HG03097 (cell line): Measurements from ENCODE around the gene TRPC6.

Experiments
- ATAC-seq: cut with Tn5 transposase; IDR thresholded peaks from one replicate; pipeline ENCODE4 v1.9.1; 2021; ENCODE audit not compliant: unreplicated experiment, low FRiP score

Gene TRPC6

DNA sequence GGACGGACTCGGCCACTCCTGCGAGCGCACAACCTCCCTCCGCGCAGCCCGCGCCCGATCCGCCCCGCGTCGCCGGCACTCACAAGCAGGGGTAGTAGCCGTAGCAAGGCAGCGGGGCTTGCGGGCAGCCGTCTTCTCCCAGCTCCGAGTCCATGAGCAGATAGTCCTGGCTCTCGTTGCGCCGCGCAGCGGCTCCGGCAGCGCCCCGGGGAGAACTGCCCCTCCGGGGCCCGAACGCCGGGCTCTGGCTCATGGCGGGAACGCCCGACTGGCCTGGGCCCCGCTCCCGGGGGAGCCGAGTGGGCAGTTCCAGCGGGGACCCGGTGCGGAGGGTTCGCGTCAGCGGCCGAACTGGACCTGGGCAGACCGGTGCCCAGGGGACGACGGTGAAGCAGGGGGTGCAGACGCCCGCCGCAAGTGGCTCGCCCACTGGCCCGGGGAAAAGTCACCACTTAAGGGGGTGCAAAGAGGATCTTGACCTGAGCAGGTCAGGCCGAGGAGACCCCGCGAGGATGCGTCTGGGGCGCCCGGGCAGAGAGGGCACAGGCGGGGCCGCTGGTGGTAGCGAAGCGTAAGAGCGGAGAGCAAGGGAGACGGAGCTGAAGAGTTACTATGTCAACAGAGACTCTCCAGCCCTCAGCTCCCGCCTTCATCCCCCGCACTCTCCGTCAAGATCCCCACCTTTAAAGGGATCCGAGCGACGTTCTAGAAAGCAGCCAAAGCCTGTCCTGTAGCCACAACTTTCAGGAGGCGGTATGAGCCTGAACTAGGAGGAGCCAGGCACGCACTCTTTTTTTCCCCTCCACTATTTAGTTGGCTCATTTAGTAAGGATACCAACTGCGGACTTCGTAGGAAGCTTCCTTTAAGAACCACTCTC lies at the start of gene TRPC6:
Gene TRPC6 (minus strand): TSS at position 757 of the 878 bp plus-strand sequence. CDS start 504 bp downstream, at position 253.
- ATAC-seq, result no peak

DNA sequence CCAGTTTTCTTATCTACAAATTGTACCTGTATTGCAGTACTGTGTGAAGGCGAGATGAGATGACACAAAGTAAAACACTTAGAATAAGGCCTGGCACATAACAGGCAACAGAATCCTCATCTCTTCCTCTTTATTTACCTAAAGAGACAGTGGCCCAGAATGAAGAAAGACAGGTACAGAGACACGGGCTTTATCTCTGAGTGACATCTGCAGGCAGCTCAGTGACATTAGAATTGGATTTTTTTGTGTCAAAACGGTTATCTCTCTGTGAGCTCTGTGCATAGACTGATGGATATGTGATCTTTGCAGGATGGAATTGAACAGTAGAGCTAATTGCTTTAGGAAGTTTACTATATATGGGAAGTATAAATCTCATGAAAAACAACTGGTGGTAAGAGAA lies 36.2 kb upstream of the TRPC6 start:
- no peak for ATAC-seq

GRCh38 chr11:101618709-101619108 lies 34.9 kb upstream of the TRPC6 start:
- no peak for ATAC-seq

DNA sequence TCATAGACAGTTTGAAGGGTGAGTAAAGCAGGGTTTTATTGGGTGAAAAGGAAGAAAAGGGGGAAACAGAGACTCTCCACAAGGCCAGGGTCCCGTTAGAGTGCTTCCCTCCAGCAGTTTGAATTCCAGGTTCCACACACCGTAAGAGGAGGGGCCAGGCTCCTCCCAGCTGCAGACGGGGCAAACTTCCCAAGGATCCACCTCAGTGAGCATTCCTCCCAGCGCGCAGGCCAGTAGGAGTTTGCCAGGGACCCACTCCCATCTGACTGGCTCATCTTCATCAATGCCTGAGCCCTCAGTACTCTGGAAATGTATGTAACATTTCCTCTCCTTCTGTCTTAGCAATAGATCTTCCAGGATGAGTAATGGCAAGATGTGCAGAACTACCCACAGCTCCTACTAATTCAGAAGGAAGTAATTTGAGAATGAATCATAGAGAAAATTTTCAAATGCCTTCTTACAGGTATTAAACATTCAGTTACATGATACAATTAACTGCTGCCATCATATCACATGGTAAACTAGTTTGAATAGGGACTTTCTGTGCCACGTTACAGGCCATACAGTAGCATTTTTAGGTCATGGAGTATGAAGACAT lies 34.0 kb upstream of the TRPC6 start:
- no peak for ATAC-seq

- ATAC-seq, result no peak
Measured at GRCh38 chr11:101612481-101612880, 28.7 kb upstream of the TRPC6 start.

GRCh38 chr11:101600924-101601323 lies 17.1 kb upstream of the TRPC6 start:
- no peak for ATAC-seq

DNA sequence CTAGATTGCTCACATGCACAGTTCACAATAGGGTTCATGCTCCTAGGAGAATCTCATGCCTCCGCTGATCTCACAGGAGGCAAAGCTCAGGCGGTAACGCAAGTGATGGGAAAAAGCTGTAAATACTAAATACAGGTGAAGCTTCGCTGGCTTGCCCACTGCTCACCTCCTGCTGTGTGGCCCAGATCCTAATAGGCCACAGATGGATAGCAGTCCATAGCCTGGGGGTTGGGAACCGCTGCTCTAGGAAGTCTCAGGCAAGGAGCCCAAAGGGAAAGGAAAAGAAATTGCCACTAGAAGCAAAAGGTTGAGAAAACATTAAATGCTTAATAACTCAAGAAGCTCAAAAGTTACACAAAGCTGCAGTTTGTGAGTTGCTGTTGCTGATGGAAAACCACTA lies 3.2 kb upstream of the TRPC6 start:
- no peak for ATAC-seq

DNA sequence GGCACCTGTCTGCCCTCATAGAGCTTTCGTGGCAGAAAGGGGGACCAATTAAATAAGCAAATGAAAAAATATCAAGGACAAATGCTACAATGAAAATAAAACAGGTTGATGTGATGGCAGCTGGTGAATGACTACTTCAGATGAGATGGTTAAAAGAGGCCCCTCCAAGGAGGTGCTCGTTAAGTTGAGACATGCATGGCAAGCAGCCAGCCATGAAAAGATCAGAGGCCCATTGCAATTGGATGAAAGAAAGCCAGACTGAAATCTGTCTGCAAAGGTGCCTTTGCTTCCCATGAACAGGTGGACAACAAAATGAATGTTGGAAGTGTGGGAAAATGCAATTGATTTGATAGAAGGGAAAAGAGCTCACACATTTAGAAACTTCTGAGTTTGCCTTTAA lies 848 bp upstream of the TRPC6 start:
- no peak for ATAC-seq

DNA sequence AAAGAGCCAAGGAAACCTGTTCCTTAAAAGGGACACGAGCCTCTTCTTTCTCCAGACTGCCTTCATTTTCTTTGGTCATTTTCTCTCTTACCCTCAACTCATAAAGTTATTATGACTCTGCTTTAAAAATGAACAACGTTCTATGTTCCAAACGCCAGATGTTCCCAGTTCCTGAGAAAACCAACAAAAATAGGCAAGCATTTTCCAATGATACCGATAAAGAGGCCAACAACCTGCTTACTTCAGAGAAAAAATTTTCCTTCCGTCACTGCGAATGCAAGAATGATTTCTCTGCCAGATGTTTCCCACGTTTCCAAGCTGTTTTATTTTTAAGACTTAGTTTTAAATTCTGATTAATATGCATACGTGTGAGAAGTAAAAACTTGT lies 315 bp upstream of the TRPC6 start:
- ATAC-seq, result no peak

DNA sequence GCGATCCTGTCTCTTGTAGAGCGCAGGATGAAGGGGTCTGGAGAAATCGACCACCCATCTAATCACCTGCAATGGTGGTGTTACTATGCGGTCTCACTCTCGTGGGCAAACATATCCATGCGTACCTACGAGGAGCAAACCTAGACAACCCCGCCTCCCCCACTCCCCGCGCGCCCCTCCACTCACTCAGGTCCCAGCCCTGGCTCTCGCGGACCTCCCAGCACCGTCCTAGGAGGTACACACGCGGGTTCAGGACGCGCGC lies 887 bp downstream of the TRPC6 start:
- ATAC-seq, result no peak

DNA sequence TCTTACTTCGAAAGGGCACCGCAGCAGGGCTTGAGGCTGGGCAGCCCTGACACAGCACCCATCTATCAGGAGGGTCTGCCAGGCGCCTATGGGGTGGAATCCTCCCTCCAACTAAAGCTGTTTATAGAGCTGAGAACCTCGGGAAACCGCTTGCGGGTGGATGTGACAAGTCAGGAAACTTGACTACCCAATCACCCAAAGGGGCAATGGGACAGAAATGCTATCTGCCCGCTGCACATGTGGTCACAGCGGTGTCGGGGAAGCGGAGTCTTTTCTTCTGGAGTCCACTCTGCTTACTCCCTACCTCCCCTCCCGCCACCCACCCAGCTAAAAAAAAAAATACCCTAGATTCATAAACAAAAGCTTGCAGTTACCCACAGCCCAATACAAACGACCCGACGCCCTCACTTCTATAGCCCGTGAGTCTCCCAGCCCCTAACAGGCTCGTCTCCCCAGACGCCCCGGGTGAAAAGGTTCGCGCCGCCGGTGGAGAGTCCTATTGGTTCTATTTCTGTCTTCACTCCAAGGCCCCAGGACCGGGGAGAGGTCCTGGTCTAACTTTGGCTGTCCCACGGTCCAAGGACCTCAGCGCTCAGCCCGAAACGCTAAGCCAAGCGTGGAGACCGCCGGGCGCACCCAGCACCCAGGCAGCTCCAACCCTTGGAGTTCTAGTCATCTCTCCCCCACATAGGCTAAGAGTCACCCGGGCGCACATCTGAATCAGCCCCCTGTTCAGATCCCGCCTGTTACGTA lies 1.4 kb downstream of the TRPC6 start:
- ATAC-seq, result no peak

DNA sequence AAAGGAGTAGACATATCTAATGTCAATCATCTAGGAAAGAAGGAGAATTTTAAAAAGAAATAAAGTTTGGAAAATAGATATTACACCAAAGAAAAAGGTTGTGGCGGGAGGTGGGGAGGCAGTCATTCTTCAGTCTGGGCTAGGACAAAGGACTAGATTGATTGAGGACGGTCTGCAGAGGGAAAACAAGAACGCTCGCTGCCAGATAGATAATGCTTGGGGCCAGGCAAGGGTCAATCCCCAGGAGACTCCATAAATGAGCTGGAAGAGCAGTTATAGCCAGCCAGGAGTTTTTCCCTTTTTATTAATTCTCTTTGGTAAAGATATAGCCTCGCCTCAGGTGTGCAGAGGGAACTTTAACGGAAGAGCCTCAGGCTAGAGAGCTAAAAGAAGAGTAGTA lies 6.3 kb downstream of the TRPC6 start:
- ATAC-seq, result no peak

DNA sequence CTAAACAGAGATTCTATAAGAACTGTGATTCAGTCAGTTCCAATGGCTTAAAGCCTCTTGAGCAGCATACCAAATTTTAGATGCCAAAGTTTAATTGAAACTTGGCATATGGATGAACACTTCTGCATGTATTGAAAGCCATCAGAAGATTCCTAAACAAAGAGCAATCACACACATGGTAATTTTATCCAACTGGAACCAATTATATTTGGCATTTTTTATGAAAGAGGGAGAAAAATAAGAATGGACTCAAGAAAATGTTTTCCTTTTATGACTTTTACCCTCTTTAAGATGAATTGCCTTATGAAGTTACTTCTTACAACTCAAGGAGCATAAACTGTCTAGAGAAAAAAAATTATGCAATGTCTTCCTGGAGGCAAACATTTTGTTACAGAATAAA lies 7.4 kb downstream of the TRPC6 start:
- no peak for ATAC-seq

DNA sequence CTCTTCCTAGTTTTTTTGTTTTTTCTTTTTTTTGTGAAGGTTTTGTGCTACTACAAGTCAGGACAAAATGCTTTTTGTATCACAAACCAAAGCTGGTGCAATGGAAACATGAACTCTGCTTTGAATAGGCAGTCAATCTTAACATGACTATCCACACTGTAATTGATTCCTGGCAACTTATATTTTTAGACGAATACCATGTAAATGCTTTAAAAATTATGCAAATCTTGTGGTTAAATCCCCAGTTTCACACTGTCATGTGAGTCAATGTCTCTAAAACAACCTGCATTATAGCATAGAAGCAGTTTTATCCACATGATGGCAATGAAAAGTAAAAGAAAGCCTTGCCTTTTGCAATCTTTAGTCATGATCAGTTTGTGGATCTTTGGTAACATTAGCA lies 8.9 kb downstream of the TRPC6 start:
- no peak for ATAC-seq

GRCh38 chr11:101567071-101567470 lies 16.7 kb downstream of the TRPC6 start:
- ATAC-seq, result no peak

DNA sequence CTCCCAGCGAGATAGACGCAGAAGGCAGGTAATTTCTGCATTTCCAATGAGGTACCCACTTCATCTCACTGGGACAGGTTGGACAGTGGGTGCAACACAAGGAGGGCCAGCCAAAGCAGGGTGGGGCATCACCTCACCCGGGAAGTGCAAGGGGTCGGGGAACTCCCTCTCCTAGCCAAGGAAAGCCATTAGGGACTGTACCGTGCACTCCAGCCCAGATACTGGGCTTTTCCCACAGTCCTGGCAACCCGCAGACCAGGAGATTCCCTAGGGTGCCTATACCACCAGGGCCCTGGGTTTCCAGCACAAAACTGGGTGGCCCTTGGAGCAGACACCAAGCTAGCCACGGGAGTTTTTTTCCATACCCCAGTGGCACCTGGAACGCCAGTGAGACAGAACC lies 17.2 kb downstream of the TRPC6 start:
- no peak for ATAC-seq

GRCh38 chr11:101563166-101563565 lies 20.6 kb downstream of the TRPC6 start:
- no peak for ATAC-seq

DNA sequence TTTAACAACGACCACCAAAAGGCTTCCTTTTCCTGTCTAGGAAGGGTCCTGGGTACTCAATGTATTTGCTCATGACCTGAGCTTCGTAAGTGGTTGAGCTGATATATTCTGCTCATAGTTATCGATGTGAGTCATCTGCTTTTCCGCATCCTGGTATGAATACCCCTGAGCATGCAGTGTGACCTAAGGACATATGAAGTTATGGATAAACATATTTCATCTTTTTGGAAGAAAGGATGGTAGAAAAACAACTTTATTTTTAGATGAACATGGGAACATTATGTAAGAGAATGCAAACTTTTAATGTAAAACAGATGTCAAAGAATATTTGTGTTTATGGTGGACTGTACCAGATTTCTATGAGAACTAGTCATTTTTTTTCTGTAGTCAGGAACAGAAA lies 28.4 kb downstream of the TRPC6 start:
- no peak for ATAC-seq

GRCh38 chr11:101553891-101554292 lies 29.9 kb downstream of the TRPC6 start:
- peak; percentile 96 for ATAC-seq

GRCh38 chr11:101552888-101553287 lies 30.9 kb downstream of the TRPC6 start:
- no peak for ATAC-seq

DNA sequence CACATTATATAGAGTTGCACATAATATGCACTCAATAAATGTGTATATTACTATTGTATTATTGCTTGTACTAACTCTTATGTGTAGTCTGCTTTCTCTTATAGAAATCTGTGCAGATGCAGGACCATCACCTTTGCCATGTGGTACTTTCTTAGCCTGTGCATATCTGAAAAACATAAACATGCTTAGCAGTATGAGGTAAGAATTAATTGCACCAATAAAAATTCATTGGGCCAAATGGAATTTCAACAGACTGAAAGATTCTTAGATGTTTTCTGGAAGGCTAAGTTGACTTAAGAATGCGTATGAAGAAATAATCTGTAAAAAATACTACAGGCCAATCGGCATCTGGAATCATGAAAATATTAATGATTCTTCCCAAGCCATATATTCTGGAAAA lies 55.3 kb downstream of the TRPC6 start:
- ATAC-seq, result no peak
